HT-29 (cell line): ENCODE data around the gene YIPF1. TPM values are rescaled to one million over a fixed set of nuclear protein-coding genes. Genes with fewer than 3 reads are reported as not detected.
A peak's percentile ranks its signal among the peaks of the same experiment; 100 is the strongest.
"Not testable (repeated sequence)": the region's sequence is repeated elsewhere in the genome, so short reads cannot be mapped to it uniquely, and the experiment has no call there.

ENCODE experiments used
- DNase-seq: peaks from one replicate; pipeline ENCODE4 v3.0.0-alpha.2; 2015; ENCODE audit warnings: low spot score
- total RNA-seq: library from RNA; depleted of rRNA; stranded (reverse); fragments of >200 nt; shearing (Covaris generic); gene quantifications from 2 replicates; pipeline ENCODE4 v1.2.3, GENCODE V29; 2014

The YIPF1 gene
- total RNA-seq, 1 experiment from 2014 or later: 8.5 TPM

DNA sequence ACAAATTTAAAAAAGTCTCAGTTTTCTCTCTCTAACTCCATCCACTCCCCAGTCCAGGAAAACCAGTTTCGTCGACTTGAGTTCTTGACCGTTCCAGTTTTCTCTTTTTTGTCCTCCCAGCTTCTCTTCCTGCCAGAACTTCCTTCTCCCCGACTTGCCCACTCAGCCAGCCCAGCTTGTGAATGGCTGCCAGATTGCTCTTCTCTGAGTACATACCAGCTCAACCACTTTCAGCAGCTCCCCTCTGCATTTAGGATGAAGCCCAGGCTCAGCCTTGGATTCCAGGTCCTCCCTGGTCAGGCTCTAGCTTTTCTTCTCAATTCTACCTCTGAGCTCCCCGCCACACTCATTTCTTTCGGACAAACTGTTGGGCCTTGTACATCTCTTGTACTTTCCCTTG is 5.8 kb upstream of the YIPF1 start:
- no peak for DNase-seq

DNA sequence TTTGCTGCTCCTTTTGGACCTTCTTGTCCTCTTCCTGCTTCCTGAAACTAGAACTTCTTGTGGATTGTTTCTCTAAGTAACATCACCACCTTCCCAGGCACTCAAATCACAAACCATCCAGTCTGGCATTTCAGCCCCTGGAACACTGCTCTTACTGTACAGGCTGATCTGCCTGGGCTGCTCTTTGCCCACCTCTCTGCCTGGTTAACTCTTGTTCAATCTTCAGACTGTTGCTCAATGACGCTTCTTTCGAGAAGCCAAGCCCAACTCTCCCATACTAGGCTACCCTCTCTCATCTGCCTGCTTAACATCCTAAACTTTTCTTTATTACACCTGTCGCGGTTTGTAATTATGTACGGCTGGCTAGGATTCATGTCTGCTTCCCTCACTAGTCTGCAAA is 5.0 kb upstream of the YIPF1 start:
- DNase-seq: no peak

DNA sequence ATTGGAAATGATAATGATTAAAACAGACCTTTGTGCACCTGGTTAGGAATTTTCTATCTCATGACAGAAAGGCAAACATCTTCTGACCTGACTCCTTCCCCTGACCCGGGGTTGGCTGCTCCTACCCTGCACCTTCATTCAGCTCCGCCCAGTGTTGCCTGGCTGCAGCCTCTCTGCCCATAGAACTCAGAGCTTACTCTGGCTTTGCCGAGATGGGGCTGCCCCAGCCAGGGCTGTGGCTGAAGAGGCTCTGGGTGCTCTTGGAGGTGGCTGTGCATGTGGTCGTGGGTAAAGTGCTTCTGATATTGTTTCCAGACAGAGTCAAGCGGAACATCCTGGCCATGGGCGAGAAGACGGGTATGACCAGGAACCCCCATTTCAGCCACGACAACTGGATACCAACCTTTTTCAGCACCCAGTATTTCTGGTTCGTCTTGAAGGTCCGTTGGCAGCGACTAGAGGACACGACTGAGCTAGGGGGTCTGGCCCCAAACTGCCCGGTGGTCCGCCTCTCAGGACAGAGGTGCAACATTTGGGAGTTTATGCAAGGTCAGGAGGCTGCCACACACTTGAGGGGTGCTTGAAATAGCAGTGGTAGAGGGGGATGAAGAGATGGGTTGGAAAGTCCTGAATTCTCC is 4.5 kb upstream of the YIPF1 start, which contains the start of gene DIO1:
TSS of gene DIO1 (plus strand) at position 189 of the 638 bp plus-strand sequence. CDS start at position 213, 24 bp downstream.
- DNase-seq: peak; percentile 30

DNA sequence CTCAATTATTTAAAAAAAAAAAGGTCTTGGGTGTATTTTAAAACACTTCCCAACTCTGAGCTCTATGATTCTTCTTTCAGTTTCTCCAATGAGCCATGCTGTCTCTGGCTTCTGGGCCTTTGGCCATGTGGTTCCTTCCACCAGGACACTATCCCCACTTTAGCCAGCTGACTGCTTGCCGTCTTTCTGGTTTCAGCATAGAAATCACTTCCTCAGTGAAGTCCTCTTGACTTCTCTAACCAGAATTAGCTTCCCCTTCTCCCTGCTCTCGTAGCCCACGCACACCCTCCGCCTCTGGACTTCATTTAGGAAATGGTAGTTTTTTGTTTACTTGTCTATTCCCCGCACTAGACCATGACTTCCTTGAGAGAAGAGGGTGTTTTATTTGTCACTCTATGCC is 3.3 kb upstream of the YIPF1 start:
- no peak for DNase-seq

DNA sequence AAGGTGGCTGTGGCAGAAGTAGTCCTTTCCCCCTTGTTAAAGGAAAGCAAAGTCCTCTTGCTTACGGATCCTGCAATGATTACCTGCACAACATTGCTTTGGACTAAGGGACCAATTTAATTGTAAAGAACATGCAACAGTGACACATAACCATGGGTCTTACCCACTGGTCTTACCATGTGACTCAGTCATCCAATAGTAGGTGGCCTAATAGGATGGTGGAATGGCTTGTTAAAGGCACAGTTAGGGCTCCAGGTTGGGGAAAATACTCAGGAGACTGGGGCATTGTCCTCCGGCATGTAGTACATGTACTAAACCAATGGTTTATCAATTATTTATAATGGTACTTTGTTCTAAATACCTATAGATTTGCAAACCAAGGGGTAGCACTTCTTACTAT is 2.1 kb upstream of the YIPF1 start:
- no peak for DNase-seq

DNA sequence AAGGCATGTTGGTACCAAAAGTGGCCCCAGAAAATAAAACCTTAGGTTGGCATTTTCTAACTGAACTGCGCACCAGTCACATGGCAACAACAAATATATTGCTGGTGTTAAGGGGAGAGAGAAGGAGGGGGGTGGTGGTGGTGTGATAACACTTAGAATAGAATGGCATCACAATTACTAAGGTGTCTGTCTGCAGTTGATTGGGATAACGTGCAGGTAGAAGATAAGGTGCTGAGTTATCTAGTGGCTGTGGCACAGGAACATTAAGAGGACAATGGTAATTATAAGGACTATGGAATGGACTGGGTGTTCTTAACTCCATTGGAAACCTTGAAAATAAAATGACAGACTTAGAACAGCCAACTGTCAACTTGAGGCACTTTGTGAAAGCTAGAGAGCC is 1.4 kb upstream of the YIPF1 start:
- DNase-seq: no peak

DNA sequence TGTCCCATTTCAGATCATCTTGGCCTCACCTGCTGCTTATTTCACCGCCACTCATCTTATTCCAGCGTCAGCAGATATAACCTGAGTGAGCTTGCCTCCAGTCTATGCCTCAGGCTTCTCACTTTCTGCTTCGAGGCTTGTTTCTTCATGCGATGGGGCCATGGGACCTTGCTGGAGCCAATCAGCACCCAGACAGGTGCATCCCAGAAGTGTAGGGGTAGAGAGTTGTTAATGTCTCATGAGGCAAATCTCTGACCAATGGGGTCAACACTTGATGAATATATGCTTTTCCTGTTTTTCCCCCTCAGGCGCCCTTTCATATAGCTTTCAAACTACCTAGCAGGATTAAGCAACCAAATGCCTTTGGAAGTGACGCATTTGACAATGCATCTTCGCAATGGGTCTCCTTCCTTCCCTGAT is 935 bp upstream of the YIPF1 start:
- no peak for DNase-seq

DNA sequence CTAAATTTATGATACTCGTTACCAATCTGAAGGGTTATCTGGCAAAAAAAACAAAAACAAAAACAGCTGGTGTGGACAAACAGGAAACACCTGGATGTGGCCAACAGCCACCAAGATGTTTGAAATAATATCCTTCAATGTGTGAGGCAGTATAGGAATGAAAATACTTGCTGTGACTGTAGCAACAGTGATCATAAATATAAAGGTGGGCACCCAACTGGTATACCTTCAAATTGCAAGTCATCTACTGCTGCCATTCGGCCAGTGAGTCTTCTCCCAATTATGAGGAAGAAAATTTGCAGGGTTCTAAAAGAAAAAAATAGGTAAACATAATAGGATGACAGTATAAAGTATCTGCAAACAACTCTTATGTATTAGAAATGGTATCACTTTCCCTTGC is 916 bp downstream of the YIPF1 start:
- DNase-seq: no peak

DNA sequence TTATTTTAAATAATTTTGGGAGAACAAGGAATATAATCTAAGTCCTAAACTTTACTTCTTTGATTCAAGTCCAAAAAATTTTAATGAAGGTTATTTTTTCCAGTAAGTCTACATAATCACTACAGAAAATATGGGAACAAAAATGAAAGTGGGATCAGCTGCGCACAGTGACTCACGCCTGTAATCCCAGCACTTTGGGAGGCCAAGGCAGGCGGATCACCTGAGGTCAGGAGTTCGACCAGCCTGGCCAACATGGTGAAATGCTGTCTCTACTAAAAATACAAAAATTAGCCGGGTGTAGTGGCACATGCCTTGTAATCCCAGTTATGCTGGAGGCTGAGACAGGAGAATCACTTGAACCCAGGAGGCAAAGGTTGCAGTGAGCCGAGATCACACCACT is 6.0 kb downstream of the YIPF1 start:
- DNase-seq: not testable (repeated sequence)

DNA sequence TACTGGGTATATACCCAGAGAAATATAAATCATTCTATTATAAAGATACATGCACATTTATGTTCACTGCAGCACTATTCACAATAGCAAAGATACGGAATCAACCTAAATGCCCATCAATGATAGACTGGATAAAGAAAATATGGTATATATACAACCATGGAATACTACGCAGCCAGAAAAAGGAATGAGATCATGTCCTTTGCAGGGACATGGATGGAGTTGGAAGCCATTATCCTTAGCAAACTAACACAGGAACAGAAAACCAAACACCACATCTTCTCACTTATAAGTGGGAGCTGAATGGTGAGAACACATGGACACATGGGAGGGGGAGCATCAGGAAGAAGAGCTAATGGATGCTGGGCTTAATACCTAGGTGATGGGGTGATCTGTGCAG is 7.7 kb downstream of the YIPF1 start:
- not testable (repeated sequence) for DNase-seq

DNA sequence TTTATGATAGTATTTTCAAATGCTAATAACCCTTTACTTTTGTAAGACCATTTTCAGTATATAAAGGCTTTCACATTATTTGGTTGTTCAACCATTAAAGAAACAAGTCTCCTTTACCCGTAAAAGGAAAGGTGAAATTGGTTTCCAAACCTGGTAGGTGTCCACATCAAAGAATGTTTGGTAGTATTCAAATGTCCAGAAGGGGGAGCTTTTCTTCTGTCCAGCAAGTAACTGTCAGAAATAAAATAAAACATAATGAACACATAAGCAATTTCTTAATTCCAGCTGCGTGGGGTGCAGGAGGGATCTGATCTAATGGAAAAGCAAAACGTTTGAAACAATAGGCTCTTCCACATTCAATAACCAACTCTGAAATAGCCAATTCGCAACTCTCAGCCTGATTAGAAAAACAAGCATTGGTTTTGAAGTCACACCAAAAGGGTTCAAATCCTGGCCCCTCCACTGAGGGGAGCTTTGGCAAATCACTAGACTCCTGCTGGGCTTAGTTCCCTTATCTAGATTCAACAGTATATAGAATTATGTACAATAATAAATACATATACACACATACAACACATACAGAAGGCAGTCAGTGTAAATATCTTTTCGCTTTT is 11.0 kb downstream of the YIPF1 start:
- peak; percentile 59 for DNase-seq

DNA sequence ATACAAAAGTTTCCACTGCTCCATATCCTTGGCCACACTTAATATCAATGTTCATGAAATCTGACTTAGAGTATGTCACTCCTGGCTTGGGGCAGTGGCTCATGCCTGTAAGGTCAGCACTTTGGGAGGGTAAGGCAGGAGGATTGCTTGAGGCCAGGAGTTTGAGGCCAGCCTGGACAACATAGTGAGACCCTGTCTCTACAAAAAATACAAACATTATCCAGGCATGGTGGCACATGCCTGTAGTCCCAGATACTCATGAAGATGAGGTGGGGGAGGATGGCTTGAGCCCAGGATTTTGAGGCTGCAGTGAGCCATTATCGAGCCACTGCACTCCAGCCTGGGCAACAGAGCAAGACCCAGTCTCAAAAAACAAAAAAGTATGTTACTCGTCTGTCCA is 14.4 kb downstream of the YIPF1 start:
- not testable (repeated sequence) for DNase-seq

DNA sequence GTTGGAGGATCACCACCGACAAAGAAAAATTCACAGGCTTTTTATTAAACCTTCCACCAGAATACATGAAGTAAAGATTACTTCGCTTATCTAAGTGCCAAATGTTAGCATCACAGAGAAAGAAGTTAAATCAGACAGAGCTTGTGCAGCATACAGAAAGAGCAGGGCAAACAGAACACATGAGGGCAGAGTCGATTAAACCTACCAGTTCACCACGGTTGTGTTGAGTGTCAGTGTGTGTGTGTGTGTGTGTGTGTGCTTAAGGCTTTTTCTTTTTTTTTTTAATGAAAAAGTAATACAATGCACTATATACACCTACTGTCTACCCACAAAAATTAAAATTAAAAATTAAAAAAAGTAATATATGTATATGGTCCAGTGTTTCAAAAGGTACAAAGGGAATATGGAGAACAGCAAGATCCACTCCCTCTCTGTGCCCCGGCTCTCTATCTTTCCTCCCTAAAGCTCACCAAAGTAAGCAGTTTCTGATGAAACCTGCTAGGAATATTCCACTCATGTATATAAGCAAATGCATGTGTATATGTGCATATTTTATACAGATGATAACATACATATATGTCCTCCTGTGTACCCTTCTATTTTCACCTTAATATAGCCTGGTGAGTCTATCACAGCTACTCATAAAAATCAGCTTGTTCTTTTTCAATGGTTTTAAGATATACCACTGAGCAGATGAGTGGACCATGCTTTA is 17.7 kb downstream of the YIPF1 start:
- no peak for DNase-seq

DNA sequence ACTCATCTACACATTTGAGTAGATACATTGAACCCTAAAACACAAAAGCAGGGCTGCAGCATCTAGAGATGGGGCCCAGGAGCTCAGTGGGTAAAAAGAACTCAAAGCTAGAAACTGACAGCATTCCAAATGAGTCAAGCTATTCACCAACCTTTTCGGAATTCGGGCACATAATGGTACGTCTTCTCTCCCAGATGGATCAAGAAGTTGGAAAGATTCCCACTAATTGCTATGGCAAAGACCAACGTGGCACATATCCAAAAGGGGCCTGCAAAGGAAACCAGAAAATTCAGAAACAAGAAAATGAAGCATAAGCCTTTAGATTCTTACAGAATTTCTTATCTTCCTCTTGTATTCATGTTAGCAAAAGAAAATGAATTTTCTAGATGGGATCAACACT is 18.4 kb downstream of the YIPF1 start:
- no peak for DNase-seq

DNA sequence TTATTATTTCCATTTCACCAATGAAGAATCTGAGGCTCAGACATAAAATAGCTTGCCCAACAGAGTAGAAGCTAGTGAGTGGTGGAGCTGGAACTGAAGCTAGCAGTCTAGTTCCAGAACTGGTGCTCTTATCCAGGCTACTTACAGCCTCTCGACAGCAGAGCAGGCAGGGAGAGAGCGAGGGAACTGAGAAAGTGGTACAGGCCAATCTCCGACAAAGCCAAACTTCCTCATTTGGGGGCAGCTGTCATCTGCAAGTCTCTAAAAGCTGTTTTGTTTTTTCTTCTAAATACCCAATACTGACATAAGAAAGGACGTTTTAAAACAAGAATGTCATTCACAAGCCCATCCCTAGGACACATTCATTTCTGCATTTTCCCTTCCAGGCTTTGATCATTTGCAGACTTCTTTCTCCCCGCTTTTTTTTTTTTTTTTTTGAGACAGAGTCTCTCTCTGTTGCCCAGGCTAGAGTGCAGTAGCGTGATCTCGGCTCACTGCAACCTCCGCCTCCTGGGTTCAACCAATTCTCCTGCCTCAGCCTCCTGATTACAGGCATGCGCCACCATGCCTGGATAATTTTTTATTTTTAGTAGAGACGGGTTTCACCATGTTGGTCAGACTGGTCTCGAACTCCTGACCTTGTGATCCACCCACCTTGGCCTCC is 20.0 kb downstream of the YIPF1 start:
- no peak for DNase-seq

DNA sequence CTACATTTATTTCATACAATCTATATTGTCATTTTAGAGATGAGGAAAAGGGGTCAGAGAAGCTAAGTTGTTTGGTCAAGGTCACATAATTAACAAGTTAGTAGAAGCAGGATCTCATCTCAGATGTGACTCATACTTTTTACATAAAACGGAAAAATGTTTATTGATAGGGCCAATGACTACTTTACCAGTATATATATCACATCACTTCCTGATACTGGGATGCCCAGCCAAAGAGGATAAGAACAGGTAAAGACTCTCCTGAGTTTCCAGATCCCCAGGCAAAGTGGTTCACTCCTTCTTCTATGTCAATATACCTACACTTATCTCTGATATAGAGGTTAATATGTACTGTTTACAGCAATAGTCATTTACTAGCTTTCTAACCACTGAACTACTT is 21.0 kb downstream of the YIPF1 start:
- no peak for DNase-seq

DNA sequence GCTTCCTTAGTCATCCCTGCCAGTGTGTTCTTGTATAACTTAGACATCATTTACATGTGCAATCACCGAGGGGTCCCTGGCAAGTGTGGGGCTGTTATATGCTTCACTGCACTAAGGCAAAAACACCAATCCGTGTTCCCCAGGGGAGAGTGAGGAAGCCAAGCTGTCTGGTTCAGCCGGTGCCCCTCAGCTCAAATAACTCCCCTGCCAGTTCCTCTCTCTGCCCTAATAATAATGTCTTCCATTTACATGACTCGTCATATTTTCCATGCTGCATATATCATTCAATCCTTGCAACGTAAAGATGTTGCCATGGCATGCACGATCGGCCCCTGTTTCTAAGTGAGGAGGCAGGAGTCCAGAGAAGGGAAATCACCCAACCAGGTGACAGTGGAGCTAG is 27.1 kb downstream of the YIPF1 start:
- no peak for DNase-seq

DNA sequence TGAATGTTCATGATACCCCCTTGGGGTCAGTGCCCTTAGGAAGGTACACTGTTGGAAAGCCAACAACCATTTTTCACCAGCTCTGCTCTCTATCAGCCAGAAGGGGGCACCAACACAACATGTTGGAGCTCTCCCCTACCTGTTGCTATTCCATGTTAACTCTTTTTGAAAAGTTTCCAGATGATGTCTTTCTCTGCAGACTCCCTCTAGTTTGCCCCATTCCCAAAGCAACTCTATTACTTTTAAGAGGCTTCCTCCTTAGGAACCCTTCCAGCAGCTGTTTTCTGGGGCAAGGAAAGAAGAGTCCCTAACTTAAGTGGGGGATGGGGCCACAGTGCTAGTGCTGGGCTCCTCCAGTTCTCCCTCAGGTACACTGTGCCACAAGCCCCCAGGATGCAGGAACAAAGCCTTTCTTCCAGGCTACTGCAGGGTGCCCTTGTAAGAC is 28.6 kb downstream of the YIPF1 start:
- DNase-seq: peak; percentile 80

DNA sequence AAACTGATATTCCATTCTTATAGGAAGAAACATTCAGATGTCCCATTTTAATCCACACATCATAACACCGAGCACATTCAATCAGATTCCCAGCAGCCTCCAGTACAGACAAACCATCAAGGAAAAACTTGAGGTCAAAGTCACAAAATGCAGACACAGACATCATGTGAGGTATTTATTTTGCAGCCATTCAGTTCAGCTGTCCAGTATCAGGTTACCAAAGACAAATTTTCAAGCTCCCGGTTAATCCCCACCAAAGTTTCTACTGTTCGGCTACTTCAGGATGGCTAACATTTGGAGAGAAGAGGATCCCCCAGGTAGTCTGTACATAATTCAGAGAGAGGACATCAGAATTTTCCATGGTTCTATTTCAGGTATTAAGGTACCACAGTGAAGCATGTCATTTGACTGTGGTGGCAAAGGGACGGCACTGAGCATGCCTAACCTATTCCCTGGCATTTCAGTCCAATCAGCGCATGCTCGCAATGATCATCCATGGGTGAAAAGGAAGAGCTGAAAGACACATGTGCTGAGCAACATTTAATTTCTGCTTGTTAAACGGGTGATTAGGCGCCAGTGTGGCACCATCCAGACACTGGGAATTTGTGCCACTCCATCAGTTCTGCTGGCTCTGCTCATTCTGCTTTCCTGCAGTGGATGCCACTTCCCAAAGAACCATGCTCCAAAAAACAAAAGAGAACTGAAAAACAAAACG is 37.9 kb downstream of the YIPF1 start:
- no peak for DNase-seq

DNA sequence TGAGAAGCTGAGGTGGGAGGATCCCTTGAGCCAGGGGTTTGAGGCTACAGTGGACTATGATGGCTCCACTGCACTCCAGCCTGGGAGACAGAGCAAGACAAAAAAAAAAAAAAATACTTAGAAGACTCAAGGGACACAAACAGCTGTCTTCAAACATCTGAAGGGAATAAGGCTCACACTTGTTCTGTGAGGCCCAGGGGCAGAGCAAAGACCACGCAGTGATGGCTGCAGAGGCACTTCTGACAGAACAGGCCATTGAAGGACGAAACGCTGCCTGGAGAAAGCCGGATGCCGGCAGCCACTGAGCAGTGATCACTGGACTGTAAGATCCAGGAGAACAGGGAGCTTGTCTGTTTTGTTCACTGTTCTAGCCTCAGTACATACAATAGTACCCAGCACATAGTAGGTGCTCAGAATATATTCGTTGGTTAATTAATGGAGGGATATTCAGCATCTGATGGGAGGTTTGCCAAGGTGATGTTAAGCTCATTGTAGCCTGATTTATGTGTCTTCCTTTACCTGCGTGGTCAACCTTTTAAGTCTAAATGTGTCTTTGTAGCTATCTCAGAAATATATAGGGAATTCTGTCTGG is 39.4 kb downstream of the YIPF1 start:
- no peak for DNase-seq

DNA sequence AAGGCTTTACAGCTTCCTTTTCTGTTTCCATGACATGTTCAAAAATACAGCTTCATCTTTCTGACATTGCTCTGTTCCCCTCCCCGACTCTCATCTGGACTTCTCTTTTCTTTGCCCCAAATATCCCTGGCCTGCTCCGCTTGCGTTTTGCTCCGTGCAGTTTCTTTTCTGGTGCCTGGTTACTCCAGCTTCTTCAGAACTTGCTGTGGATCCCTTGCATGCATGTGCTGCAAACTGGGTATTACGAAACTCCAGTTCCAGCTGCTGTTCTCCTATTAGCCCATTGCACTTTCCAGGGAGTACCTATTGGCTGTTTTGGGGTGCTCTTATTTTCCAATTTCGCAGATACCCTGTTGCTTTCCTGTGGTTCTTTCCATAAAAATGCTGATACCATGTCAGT is 41.6 kb downstream of the YIPF1 start:
- DNase-seq: no peak
